HG03139 (cell line): Measurements from ENCODE around the gene ANO7.

ENCODE experiments used
- ATAC-seq: cut with Tn5 transposase; IDR thresholded peaks from one replicate; pipeline ENCODE4 v1.9.1; 2021; ENCODE audit not compliant: unreplicated experiment

ANO7 gene

GRCh38 chr2:241241669-241242068, 53.2 kb downstream of the ANO7 start:
- no peak for ATAC-seq

DNA sequence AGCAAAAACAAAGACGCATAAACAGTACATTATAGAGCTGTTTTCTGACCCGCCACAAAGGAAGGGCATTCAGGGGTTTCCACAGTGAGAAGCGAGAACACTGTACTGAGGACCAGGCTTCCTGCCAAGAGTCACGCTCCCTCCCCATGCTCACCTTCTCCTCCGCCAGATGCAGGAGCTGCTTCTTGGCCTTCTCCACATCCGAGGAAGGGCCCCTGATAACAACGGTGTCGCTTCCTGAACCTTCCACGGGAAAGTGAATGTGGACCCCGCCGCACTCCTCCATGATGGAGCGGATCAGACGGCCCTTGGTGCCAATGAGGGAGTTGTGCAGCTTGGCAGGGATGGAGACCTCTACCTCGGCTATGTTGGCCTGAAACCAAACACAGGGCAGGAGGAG, 53.8 kb downstream of the ANO7 start:
- no peak for ATAC-seq

DNA sequence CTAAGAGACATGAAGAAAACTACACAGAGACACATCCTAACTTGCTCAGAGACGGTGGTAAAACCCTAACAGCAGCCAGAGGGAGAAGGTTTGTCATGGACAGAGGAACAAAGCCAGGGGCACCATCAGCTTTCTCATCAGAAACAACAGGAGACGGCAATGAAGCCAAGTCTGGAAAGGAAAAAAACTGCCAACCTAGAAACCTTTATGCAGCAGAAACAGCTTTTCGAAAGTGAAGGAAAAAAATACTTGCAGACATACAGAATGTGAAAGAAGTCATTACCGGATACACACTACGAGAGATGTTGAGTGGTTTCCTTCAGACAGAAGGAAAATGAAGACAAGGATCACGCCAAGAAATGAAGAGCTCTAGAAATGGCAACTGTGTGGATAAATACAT, 55.9 kb downstream of the ANO7 start:
- ATAC-seq: no peak

GRCh38 chr2:241248289-241248688, 59.8 kb downstream of the ANO7 start:
- no peak for ATAC-seq

- no peak for ATAC-seq
Observed at GRCh38 chr2:241248897-241249296, 60.4 kb downstream of the ANO7 start.

DNA sequence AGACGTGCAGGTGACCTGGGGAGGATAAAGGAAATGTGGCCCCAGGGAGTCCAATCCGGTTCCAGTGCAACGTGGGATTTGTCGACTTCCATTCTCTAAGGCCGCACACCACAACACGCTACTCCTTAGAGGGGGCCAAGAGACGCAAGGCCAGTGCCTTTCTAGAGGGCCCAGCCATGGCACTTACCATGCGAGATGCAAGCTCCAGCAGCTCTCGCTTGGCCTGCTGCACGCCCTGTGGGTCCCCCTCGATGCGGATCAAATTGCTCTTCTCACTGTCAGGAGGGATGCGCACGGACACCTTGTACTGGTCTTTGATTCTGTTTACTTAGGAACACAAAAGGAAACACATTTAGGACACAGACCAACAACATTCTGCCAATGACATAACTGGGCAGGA, 61.2 kb downstream of the ANO7 start:
- no peak for ATAC-seq

DNA sequence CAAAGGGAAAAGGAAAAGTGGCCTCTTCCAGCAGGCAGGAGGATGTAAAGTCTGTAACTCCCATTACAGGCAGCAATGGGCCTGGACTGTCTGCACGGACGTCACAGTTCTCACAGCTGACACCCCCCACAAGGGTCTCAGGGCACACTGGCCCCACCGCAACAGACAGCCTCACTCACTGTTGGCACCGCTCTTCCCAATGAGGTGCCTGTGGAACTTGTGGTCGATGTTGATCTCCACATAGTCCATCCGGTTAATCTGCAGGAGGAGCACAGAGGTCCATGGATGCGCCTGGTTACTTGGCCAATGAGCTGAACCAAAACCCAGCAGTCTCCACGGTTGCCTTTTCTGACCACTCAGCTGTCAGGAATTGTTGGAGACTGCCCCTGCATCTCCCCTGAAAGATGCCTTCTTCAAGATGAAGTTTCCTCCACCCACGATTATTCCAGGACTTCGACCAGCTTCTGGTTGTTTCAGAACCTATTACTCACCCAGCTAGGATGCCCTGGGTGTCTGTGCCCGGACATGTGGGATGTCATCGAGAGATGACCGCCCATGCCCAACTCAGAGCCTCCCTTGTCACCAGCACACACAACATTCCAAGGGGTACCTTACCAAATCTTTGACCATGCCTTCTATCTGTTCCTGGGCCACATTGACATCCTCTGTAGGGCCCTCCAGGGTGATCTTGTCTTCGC, 64.5 kb downstream of the ANO7 start:
- ATAC-seq: no peak

DNA sequence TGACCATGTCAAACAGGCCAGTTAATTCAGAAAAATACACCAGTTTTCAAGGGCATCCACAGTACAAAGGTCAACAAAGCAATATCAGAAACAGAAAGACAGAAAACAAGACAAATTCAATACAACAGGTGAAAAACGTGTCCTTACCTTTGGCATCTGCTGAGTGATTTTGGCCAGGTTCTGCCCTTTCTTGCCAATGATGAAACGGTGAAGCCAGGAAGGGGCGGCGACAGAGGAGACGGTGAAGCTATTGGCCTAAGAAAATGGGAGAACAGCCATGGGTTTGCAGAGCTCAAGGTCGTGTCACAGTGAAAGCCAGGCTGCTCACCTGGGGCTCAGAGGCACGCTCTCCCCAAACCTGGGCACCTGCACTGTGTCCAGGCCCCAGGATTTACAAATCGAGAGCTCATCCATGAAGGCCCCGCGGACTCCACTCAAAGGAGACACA, 66.5 kb downstream of the ANO7 start:
- no peak for ATAC-seq

DNA sequence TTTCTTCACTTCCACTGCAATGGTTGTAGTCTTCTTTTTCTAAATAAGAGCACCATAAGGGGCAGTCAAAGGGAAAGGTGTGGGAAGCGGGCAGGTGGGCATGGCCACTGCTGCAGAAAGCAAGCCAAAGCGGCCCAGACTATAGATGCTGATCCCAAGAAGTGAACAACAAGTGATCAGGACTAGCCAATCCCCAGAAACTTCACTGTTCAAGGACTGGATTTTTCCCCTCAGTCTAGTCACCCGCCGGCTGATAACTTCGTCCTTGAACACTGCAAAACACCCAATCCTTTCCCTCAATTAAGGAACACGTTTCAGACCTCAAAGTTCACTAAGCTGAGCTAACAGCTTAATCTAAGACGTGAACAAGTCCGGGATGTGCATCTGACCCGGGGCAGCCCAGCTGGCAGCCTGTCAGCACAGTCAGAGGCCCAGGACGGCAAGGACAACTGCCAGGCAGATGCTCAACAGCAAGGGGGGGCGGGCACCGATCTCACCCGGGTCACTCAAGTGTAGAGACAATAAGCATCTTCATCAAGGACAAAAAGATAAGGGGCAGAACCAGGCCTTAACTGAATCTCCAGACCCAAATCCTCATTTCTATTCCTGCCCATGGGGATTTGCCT, 67.2 kb downstream of the ANO7 start:
- ATAC-seq: no peak

GRCh38 chr2:241256168-241256545, 67.7 kb downstream of the ANO7 start:
- ATAC-seq: no peak

- ATAC-seq: no peak
Observed at GRCh38 chr2:241257419-241258032, 69.0 kb downstream of the ANO7 start.

GRCh38 chr2:241258505-241259280, 70.2 kb downstream of the ANO7 start:
- no peak for ATAC-seq

DNA sequence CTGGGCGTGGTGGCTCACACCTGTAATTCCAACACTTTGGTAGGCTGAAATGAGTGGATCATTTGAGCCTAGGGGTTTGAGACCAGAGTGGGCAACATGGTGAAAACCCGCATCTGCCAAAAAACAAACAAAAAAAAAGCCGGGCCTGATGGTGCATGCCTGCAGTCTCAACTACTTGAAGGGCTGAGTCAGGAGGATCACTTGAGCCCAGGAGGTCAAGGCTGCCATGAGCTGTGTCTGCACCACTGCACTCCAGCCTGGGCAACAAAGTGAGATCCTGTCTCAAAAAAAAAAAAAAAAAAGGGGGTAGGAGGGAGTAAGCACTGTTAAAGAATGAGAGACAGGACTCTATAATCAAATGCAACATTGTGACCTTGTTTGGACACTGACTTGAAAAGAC, 72.4 kb downstream of the ANO7 start:
- no peak for ATAC-seq

DNA sequence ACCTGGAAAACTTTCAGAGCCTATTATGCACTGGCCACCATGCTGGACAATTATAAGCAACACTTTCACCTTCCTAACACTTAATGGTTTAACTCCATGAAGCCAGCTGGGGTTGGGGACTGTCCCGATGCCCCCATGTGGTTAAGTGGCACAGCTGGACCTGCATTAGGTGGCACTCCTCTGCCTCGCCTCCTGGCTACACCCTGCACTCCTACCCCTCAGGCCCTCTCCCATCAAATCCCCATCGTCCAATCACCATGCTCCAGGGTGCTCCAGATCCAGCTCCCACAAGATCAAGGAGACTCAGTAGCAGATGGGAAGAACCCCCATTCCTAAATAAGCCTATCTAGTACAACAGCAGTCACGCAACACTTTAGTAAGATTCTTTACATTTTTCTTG, 73.2 kb downstream of the ANO7 start:
- no peak for ATAC-seq

DNA sequence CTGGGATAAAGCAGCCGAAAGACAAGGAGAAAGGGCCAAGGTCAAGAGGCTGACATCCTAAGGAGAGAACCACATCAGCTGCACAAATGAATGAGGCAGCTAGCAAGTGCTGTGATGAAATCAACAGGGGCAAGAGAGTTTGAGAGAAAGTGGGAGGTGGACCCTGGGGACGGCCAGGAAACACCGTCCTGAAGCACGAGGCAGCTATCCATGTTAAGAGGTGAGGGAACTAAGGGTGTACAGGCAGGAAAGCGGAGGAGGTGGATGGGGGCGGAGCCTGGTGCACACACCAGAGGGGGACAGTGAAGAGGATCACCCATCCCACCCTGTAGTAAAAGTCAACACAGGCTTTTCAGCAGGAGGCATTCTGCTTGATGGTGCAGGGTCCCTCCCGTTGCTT, 74.6 kb downstream of the ANO7 start:
- ATAC-seq: no peak

GRCh38 chr2:241265506-241265905, 77.0 kb downstream of the ANO7 start:
- ATAC-seq: no peak

DNA sequence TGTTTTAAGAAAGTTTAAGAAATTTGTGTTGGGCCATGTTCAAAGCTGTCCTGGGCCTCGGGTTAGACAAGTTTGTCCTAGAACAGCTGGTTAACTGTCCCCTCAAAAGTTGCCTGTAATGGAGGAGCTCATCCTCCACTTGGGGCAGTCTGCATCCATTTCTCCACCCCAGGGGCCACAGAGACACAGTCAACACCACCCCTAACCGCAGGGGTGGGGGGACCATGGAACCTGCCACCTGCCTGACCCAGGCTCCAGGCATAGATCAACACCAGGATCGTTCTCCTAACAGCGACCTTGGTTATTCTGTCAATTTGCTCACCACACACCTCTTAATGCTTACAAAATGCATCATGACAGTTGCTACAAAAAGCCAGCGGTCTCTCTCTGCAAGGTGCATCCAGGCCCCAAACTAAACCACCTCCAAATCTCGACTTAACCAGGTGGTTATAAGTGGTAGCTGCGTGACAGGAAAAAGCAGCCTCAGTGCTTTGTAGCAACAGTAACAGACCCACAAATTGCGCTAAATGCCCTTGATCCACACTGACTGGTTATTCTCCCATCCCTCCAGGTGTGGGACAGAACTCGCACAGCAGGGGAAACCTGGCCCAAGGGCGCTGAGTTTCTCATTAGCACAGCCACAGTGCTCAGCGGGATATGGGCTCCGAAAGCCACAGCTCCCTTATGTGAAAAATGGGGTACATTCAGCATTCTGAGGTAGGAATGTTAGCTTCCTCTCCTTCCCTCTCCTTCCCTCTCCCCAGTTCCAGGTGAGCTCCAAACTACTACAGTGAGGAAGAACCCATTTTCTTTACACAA, 79.0 kb downstream of the ANO7 start:
- ATAC-seq: no peak

GRCh38 chr2:241268306-241268705, 79.8 kb downstream of the ANO7 start:
- ATAC-seq: no peak

DNA sequence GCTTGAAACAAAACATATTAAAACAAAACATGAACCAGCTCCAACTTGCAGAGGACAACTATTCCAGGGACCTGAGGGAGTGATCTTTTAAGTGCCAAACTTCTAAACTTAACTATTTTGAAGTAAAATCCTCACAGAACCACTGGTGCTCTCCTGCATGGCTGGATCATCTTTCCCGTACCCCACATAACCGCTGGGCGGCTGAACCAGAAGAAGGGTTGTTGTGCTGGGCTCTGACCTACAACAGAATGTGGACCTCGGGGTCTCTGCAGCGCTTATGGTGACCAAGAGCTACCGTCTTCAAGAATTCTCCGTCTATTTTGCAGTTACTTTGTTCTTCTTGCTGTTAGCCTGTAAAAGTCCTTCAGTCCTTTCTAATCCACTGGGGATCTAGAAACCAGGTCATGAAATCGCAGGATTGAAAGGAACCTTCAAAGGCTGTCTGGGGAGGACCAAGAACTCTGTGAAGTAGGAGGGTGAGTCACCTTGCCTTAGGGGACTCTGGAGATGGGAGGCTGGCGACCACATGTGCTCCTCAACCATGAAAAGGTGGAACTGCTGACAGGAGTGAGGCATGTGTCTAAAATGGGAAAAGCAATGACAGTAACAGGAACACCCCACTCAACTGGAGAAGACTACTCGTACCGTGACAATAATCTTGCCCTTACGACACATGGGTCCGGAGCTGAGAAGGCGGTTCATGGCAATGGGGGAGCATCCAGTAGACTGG, 80.4 kb downstream of the ANO7 start:
- ATAC-seq: no peak
